ENCODE measurements around the gene MATCAP1.

MATCAP1 gene

GRCh38 chr16:67190448-67191399, 7.0 kb upstream of the MATCAP1 start:
- DNase-seq (ENCODE audit: low read depth) = peak; percentile 61

GRCh38 chr16:67190041-67190440, 6.3 kb upstream of the MATCAP1 start, which contains the start of gene EXOC3L1:
TSS of gene EXOC3L1 (minus strand) at chr16:67190136. CDS start at chr16:67189676, 460 bp downstream.
- DNase-seq (ENCODE audit: low read depth) = no peak

- DNase-seq (ENCODE audit: low read depth) = no peak
These were observed 5.0 kb upstream of the MATCAP1 start for GRCh38 chr16:67188798-67189197.

- DNase-seq (ENCODE audit: low read depth) = no peak
These were observed 4.6 kb upstream of the MATCAP1 start for GRCh38 chr16:67188323-67188722.

GRCh38 chr16:67187175-67187890, 3.6 kb upstream of the MATCAP1 start:
- no peak for DNase-seq (ENCODE audit: low read depth)

GRCh38 chr16:67186550-67186950, 2.8 kb upstream of the MATCAP1 start:
- DNase-seq (ENCODE audit: low read depth) = peak; percentile 64

GRCh38 chr16:67185651-67186134, 1.9 kb upstream of the MATCAP1 start:
- no peak for DNase-seq (ENCODE audit: low read depth)

GRCh38 chr16:67184995-67185650, 1.4 kb upstream of the MATCAP1 start:
- DNase-seq (ENCODE audit: low read depth) = peak; percentile 88

GRCh38 chr16:67184453-67184994, 761 bp upstream of the MATCAP1 start:
- DNase-seq (ENCODE audit: low read depth) = no peak

- DNase-seq (ENCODE audit: low read depth) = no peak
These were observed 508 bp downstream of the MATCAP1 start for GRCh38 chr16:67183284-67183626.

- DNase-seq (ENCODE audit: low read depth) = no peak
These were observed 1.5 kb downstream of the MATCAP1 start for GRCh38 chr16:67182288-67182687.

GRCh38 chr16:67181346-67181745, 2.4 kb downstream of the MATCAP1 start:
- DNase-seq (ENCODE audit: low read depth) = peak; percentile 87

- DNase-seq (ENCODE audit: low read depth) = no peak
These were observed 3.6 kb downstream of the MATCAP1 start for GRCh38 chr16:67180166-67180565.

- no peak for DNase-seq (ENCODE audit: low read depth)
These were observed 4.2 kb downstream of the MATCAP1 start for GRCh38 chr16:67179421-67180080.

- peak; percentile 58 for DNase-seq (ENCODE audit: low read depth)
These were observed 5.7 kb downstream of the MATCAP1 start for GRCh38 chr16:67177743-67178699.

GRCh38 chr16:67176662-67177061, 7.1 kb downstream of the MATCAP1 start:
- DNase-seq (ENCODE audit: low read depth) = no peak

- DNase-seq (ENCODE audit: low read depth) = no peak
These were observed 9.0 kb downstream of the MATCAP1 start for GRCh38 chr16:67174706-67175231.

GRCh38 chr16:67173808-67174705, 9.7 kb downstream of the MATCAP1 start:
- peak; percentile 84 for DNase-seq (ENCODE audit: low read depth)

- no peak for DNase-seq (ENCODE audit: low read depth)
These were observed 10.4 kb downstream of the MATCAP1 start for GRCh38 chr16:67173323-67173722.

Data from amniotic epithelial cell (primary cell).